Stomach (tissue), 9 donors: Measurements from ENCODE around the gene YPEL1. TPM values are rescaled to one million over a fixed set of nuclear protein-coding genes. Genes with fewer than 3 reads are reported as not detected.

Source experiments
- DNase-seq, 2 donors: peaks; one replicate each; pipeline versions ENCODE4 v3.0.0 to v3.0.0-alpha.2; 2013 to 2019
- H3K27ac ChIP-seq, 5 donors: fragments of 200-600 bp in 4 of 5; sonication (generic) in 4 of 5; one replicate each; pipeline ENCODE4 v1.5.1; 2013 to 2019; ENCODE audit warnings: mild to moderate bottlenecking in 1 of 5, moderate library complexity in 1 of 5
- H3K27me3 ChIP-seq, 3 donors: fragments of 200-600 bp; sonication (generic); one replicate each; pipeline ENCODE4 v1.5.1; 2017 to 2019; ENCODE audit warnings: mixed run types in 1 of 3
- H3K36me3 ChIP-seq, 4 donors: fragments of 200-600 bp; sonication (generic); 1 replicate in 3 of 4; 2 replicates in 1 of 4; pipeline ENCODE4 v1.5.1; 2016 to 2019
- H3K4me1 ChIP-seq, 4 donors: fragments of 200-600 bp; sonication (generic); one replicate each; pipeline ENCODE4 v1.5.1; 2016 to 2019
- H3K4me3 ChIP-seq, 4 donors: fragments of 200-600 bp; sonication (generic) in 3 of 4; one replicate each; pipeline ENCODE4 v1.5.1; 2016 to 2019; ENCODE audit warnings: mild to moderate bottlenecking in 1 of 4
- H3K9me3 ChIP-seq, 4 donors: fragments of 200-600 bp; sonication (generic); one replicate each; pipeline ENCODE4 v1.5.1; 2016 to 2019
- CTCF ChIP-seq, 7 experiments: fragments of 450-650 bp in 4 of 7; fragments of 200-600 bp in 3 of 7; sonication (generic) in 3 of 7; IDR thresholded peaks; one replicate each; pipeline ENCODE4 v1.5.1; 2016 to 2019; ENCODE audit warnings: antibody characterized with exemption in 7 of 7, control low read depth in 2 of 7, mild to moderate bottlenecking in 1 of 7
- EP300 ChIP-seq: sonication (generic); formaldehyde crosslinking; IDR thresholded peaks from one replicate; pipeline ENCODE4 v1.6.1; 2017; ENCODE audit warnings: antibody characterized with exemption
- POLR2A ChIP-seq, 4 donors: fragments of 450-650 bp; IDR thresholded peaks; one replicate each; pipeline ENCODE4 v1.6.1; 2016; ENCODE audit warnings: antibody characterized with exemption in 4 of 4, control low read depth in 2 of 4, mild to moderate bottlenecking in 1 of 4, moderate library complexity in 1 of 4
- POLR2AphosphoS5 ChIP-seq, 3 donors: sonication (generic); formaldehyde crosslinking; IDR thresholded peaks; one replicate each; pipeline ENCODE4 v1.6.1; 2016; ENCODE audit warnings: antibody characterized with exemption in 3 of 3
- WGBS, 5 donors: extraction: QIAGEN DNeasy Blood & Tissue Kit in 3 of 5; methylation state at CpG; one replicate each; pipeline versions ENCODE4 v1.1.5 to v1.1.7; 2013 to 2018; 5-methylcytosine and 5-hydroxymethylcytosine counted together
- intact Hi-C: fragments of 100-400 bp; cut with DNase I; formaldehyde crosslinking; loops from one replicate; pipeline ENCODE4 v1.15.1; 2023; ENCODE audit warnings: low total_unique reads
- polyA plus RNA-seq, 3 donors: library from polyadenylated mRNA; stranded (reverse); fragments of 200-250 nt; gene quantifications; one replicate each; pipeline ENCODE4 v1.2.3, GENCODE V29; 2013
- total RNA-seq, 5 donors: library from RNA; depleted of rRNA; stranded (reverse); fragments of >200 nt; gene quantifications; one replicate each; pipeline versions ENCODE4 v1.1.0 to v1.2.3, GENCODE V29; 2014 to 2016
- donor health status: healthy with polysubstance abuse.
- donor health status: Bipolar disorder and iron deficiency.
- donor health status: healthy.

YPEL1 gene
- total and polyA plus RNA-seq, 8 donors = 0.58 to 22.2 (median 4.4) TPM

- Histone ChIP-seq H3K4me3 (no peak overlapping the region), H3K4me1 (no peaks in the 10 kb centered on the region), H3K27me3 (no peaks in the 10 kb centered on the region), H3K27ac (no peak overlapping the region), H3K36me3 (peaks cover 52 to 99% (median 97%) of the 10 kb centered on the region in 4 donors), H3K9me3 (no peaks in the 10 kb centered on the region)
- TF ChIP-seq POLR2A (IDR thresholded peaks at IDR 0.05) = no peak
- TF ChIP-seq POLR2AphosphoS5 (IDR thresholded peaks at IDR 0.05) = no peak
- no peak for TF ChIP-seq EP300
- TF ChIP-seq CTCF (IDR thresholded peaks at IDR 0.05) = no peak
- DNase-seq = no peak
- intact Hi-C loops = no loop called here
- 74 to 96% (median 95%) methylated on average over 2 to 8 of the region's 8 CpGs for WGBS, 5 donors
These were observed 49.4 kb downstream of the YPEL1 start for GRCh38 chr22:21686193-21686608.

GRCh38 chr22:21685164-21685513 lies 50.5 kb downstream of the YPEL1 start:
- WGBS, 5 donors = 82 to 88% (median 83%) methylated on average over 8 of the region's 8 CpGs
- H3K4me3 ChIP-seq = no peak overlapping the region
- no peak overlapping the region for H3K27ac ChIP-seq
- DNase-seq = no peak
- intact Hi-C loops = no loop called here
- no peaks in the 10 kb centered on the region for H3K9me3 ChIP-seq
- peaks cover 52 to 95% (median 94%) of the 10 kb centered on the region in 4 donors for H3K36me3 ChIP-seq
- TF ChIP-seq EP300 (no peak), POLR2A (IDR thresholded peaks at IDR 0.05) (no peak)
- no peaks in the 10 kb centered on the region for H3K4me1 ChIP-seq
- H3K27me3 ChIP-seq = no peaks in the 10 kb centered on the region

DNA sequence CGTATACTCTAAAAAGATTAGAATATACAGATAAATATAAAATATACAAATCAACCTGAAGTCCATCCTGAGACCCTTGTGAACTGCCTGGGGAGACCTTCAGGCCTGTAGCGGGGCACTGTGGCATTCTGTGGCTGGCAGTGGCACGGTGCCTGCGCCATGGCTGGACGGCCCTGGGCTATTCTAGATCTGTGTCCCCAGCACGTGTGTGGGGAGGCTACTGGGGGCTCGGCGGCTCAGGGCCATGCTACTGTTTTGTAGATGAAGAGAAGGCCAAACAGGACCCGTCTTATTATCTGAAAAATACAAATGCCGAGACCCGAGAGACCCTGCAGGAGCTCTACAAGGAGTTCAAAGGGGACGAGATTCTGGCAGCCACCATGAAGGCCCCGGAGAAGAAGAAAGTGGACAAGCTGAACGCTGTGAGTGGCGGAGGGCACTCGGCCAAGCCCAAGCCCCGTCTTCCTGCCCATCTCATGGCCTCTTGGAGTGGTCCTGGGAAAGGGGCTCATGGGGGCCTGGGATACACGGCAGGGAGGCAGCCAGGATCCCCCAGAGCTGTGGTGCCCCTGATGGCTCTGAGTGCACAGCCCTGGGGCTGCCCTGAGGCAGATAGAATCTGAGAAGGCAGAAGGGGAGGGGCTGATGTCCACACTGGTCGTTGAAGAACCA lies 51.0 kb downstream of the YPEL1 start:
- TF ChIP-seq POLR2AphosphoS5 (IDR thresholded peaks at IDR 0.05) = no peak
- no peak for TF ChIP-seq EP300
- TF ChIP-seq POLR2A (IDR thresholded peaks at IDR 0.05) = no peak
- no peak for TF ChIP-seq CTCF (IDR thresholded peaks at IDR 0.05)
- Histone ChIP-seq H3K27me3 (no peaks in the 10 kb centered on the region), H3K36me3 (peaks cover 52 to 95% (median 90%) of the 10 kb centered on the region in 4 donors), H3K9me3 (no peaks in the 10 kb centered on the region), H3K27ac (no peak overlapping the region), H3K4me1 (no peaks in the 10 kb centered on the region), H3K4me3 (no peak overlapping the region)
- intact Hi-C loops = no loop called here
- DNase-seq = no peak
- 94 to 95% (median 95%) methylated on average over 19 of the region's 19 CpGs for WGBS, 5 donors

DNA sequence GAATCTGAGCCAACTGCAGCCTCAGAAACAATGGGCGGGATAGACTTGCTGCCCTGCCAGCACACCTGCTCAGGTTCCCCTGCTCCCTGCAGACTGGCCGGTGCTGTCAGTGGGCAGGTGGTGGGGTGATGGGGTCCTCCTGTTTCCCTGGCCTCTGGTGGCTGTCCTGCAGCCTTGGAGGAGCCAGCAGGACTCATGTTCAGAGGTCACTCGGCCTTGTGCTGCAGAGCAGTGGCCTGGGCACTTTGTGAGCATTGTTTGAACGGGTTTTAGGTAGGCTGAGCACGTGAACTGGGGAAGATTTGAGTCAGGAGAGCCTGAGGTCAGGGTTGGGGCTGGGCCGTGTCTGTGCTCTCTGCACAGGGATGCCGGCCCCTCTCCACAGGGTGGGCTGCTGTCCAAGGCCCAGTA lies 52.2 kb downstream of the YPEL1 start:
- no peak for TF ChIP-seq CTCF (IDR thresholded peaks at IDR 0.05)
- TF ChIP-seq EP300 = no peak
- TF ChIP-seq POLR2A (IDR thresholded peaks at IDR 0.05) = no peak
- no peak for TF ChIP-seq POLR2AphosphoS5 (IDR thresholded peaks at IDR 0.05)
- Histone ChIP-seq H3K4me3 (no peak overlapping the region), H3K27me3 (no peaks in the 10 kb centered on the region), H3K4me1 (no peaks in the 10 kb centered on the region), H3K27ac (no peak overlapping the region), H3K9me3 (no peaks in the 10 kb centered on the region), H3K36me3 (peaks cover 50 to 90% (median 84%) of the 10 kb centered on the region in 4 donors)
- intact Hi-C loops = no loop called here
- 87 to 96% (median 91%) methylated on average over 4 to 7 of the region's 7 CpGs for WGBS, 5 donors
- DNase-seq = no peak
